Breast epithelium (tissue), 4 donors: ENCODE measurements around the gene DNMT3A. TPM values are rescaled to one million over a fixed set of nuclear protein-coding genes. Genes with fewer than 3 reads are reported as not detected.

Source experiments
- DNase-seq, 2 donors: peaks; one replicate each; pipeline ENCODE4 v3.0.0-alpha.2; 2019; ENCODE audit warnings: low spot score in 2 of 2
- H3K27ac ChIP-seq, 2 donors: fragments of 200-600 bp; sonication (generic) in 1 of 2; one replicate each; pipeline ENCODE4 v1.5.1; 2016 to 2019; ENCODE audit warnings: mild to moderate bottlenecking in 1 of 2
- H3K27me3 ChIP-seq, 2 donors: fragments of 200-600 bp; sonication (generic) in 1 of 2; one replicate each; pipeline versions ENCODE4 v1.5.1 to v1.6.0; 2017 to 2019; ENCODE audit warnings: control low read depth in 1 of 2, mild to moderate bottlenecking in 1 of 2
- H3K36me3 ChIP-seq: fragments of 200-600 bp; one replicate; pipeline ENCODE4 v1.5.1; 2019
- H3K4me1 ChIP-seq, 2 donors: fragments of 200-600 bp; sonication (generic); one replicate each; pipeline ENCODE4 v1.5.1; 2016 to 2019; ENCODE audit warnings: control low read depth in 1 of 2
- H3K4me3 ChIP-seq, 3 donors: fragments of 200-600 bp; sonication (generic); 1 replicate in 2 of 3; 2 replicates in 1 of 3; pipeline ENCODE4 v1.5.1; 2016 to 2019; ENCODE audit warnings: mild to moderate bottlenecking in 3 of 3, moderate library complexity in 2 of 3
- H3K9me3 ChIP-seq, 2 donors: fragments of 200-600 bp; sonication (generic) in 1 of 2; one replicate each; pipeline ENCODE4 v1.5.1; 2016 to 2019; ENCODE audit warnings: control low read depth in 1 of 2
- CTCF ChIP-seq, 3 donors: fragments of 450-650 bp; IDR thresholded peaks; one replicate each; pipeline ENCODE4 v1.5.1; 2016 to 2017; ENCODE audit warnings: antibody characterized with exemption in 3 of 3, mild to moderate bottlenecking in 3 of 3, moderate library complexity in 3 of 3
- POLR2A ChIP-seq: fragments of 450-650 bp; IDR thresholded peaks from one replicate; pipeline ENCODE4 v1.6.1; 2016; ENCODE audit warnings: antibody characterized with exemption, mild to moderate bottlenecking, moderate library complexity
- POLR2AphosphoS5 ChIP-seq, 3 donors: sonication (generic); formaldehyde crosslinking; IDR thresholded peaks; one replicate each; pipeline ENCODE4 v1.6.1; 2017; ENCODE audit warnings: antibody characterized with exemption in 3 of 3
- intact Hi-C: fragments of 100-400 bp; cut with DNase I; formaldehyde crosslinking; loops from one replicate; pipeline ENCODE4 v1.15.1; 2023; ENCODE audit warnings: low total_unique reads
- total RNA-seq, 3 donors: library from RNA; depleted of rRNA; stranded (reverse); fragments of >200 nt; gene quantifications; one replicate each; pipeline ENCODE4 v1.1.0, GENCODE V29; 2016

The DNMT3A gene
- total RNA-seq, 3 donors from 2014 or later = 8.2 to 21.7 (median 20.0) TPM

GRCh38 chr2:25251071-25251421, 90.7 kb downstream of the DNMT3A start:
- Histone ChIP-seq H3K9me3 (no peaks in the 10 kb centered on the region), H3K4me3 (peak overlapping the region in 2 of 3 donors; percentile 71 to 90), H3K27me3 (no peaks in the 10 kb centered on the region), H3K36me3 (peaks cover 11% of the 10 kb centered on the region), H3K27ac (peak overlapping the region; percentile 84 to 95), H3K4me1 (peaks cover 0 to 8% of the 10 kb centered on the region in 2 donors)
- TF ChIP-seq CTCF (IDR thresholded peaks at IDR 0.05) = no peak
- no peak for TF ChIP-seq POLR2AphosphoS5 (IDR thresholded peaks at IDR 0.05)
- no peak for TF ChIP-seq POLR2A
- intact Hi-C loops = no loop called here
- no peak for DNase-seq

DNA sequence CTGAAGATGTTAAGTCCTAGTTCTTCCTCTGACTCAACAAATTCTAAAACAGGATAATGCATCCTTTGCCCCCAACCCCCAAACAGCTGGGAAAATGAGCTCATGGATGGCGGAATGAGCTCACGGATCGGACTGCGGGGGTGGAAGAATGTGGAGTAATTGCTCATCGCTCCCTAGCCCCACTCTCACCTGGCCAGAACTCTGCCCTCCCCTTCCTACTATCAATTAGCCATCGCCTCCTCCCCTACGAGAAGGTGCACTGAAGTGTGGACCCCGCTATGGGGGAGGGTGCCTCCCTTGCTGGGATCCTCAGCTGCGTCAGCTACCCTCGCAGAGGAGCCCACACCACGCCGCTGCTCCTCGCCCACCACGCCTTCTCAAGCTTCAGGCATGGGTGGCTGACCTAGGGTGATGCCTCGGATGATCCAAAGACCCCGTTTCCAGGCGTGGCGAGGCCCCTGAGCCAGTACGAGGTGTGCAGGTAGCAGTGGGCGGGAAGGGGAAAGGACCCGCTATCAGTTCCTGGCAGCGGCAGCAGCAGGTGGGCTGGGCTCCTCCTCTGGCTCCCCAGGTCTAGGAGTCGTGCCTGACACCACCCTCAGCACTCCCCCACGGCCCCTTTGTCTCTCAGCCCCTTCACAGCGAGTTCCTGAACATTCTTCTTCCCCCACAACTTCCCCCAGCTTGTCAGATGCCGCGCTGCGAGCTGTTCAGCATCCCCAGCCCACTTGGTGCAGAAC, 91.2 kb downstream of the DNMT3A start:
- Histone ChIP-seq H3K27me3 (no peaks in the 10 kb centered on the region), H3K27ac (peak overlapping the region in 1 of 2 donors; percentile 95), H3K4me3 (peak overlapping the region in 2 of 3 donors; percentile 71 to 90), H3K4me1 (peaks cover 0 to 8% of the 10 kb centered on the region in 2 donors), H3K9me3 (no peaks in the 10 kb centered on the region), H3K36me3 (peaks cover 16% of the 10 kb centered on the region)
- intact Hi-C loops = no loop called here
- TF ChIP-seq POLR2AphosphoS5 (IDR thresholded peaks at IDR 0.05) (no peak), CTCF (IDR thresholded peaks at IDR 0.05) (no peak), POLR2A (no peak)
- no peak for DNase-seq

DNA sequence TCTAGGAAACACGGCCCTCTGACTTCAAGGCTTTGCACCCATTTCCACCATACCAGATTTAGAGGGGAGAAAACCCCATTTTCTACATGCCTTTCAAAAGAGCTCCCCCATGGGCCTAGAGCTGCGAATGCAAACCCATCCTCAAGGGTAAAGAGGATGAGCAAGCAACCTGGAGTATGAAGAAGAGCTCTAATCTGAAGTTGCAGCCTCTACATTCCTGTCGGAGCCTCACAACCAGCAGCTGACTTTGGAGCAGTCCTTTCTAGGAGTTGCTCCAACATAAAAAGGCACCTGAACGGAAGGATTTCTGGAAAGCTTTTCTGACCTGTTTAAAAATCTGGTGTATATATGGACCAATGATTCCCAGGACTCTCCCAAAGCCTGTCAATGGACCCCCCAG, 91.9 kb downstream of the DNMT3A start:
- Histone ChIP-seq H3K27me3 (no peaks in the 10 kb centered on the region), H3K27ac (peak overlapping the region in 1 of 2 donors; percentile 95), H3K9me3 (no peaks in the 10 kb centered on the region), H3K4me3 (no peak overlapping the region), H3K36me3 (peaks cover 24% of the 10 kb centered on the region), H3K4me1 (peaks cover 0 to 8% of the 10 kb centered on the region in 2 donors)
- intact Hi-C loops = no loop called here
- TF ChIP-seq CTCF (IDR thresholded peaks at IDR 0.05) (no peak), POLR2A (no peak), POLR2AphosphoS5 (IDR thresholded peaks at IDR 0.05) (no peak)
- DNase-seq = no peak

GRCh38 chr2:25247792-25248512, 93.8 kb downstream of the DNMT3A start:
- intact Hi-C loops = no loop called here
- Histone ChIP-seq H3K36me3 (peaks cover 28% of the 10 kb centered on the region), H3K9me3 (no peaks in the 10 kb centered on the region)

More at GRCh38 chr2:25247792-25248512, 93.8 kb downstream of the DNMT3A start:
- no peaks in the 10 kb centered on the region for H3K27me3 ChIP-seq
- no peak overlapping the region for H3K4me3 ChIP-seq
- no peak overlapping the region for H3K27ac ChIP-seq
- H3K4me1 ChIP-seq = peaks cover 0 to 8% of the 10 kb centered on the region in 2 donors
- no peak for TF ChIP-seq POLR2A
- TF ChIP-seq CTCF (IDR thresholded peaks at IDR 0.05) = no peak
- no peak for TF ChIP-seq POLR2AphosphoS5 (IDR thresholded peaks at IDR 0.05)
- DNase-seq = no peak
